ENCODE data around the gene SLC24A2. TPM values are rescaled to one million over a fixed set of nuclear protein-coding genes. Genes with fewer than 3 reads are reported as not detected.

SLC24A2 gene
- total RNA-seq, 2 experiments from 2014 or later = not detected

DNA sequence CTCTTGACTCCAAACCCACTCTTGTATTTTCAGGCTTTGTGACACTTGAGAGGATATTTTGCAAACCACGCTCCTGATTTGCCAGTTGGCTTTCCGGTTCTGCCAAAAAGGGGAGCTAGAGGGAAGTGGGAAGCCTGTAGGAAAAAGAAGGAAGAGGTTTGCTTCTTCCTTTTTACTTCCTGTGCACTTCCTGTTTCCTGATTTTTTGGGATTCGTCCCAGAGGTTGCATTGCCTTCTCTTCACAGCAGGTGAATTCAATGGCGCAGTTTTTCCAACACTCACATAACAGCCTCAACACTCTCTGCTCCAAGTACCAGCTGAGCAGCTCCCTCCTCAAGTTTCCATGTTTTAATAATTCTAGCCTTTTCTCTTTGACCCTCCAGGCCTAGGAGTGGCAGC is 47.7 kb downstream of the SLC24A2 start:
- DNase-seq = no peak
- no peaks in the 10 kb centered on the region for H3K4me1 Mint-ChIP-seq
- H3K9me3 Mint-ChIP-seq = no peaks in the 10 kb centered on the region
- H3K27ac Mint-ChIP-seq = no peak overlapping the region
- no peak overlapping the region for H3K4me3 Mint-ChIP-seq
- no peaks in the 10 kb centered on the region for H3K36me3 Mint-ChIP-seq (ENCODE audit: low read depth)
- H3K27me3 Mint-ChIP-seq = peaks cover 22% of the 10 kb centered on the region
- ChIA-PET POLR2A (no interaction called here), CTCF (no interaction called here)

Measured in activated CD4-positive, alpha-beta T cell treated with anti-CD3 and anti-CD28 coated beads, Interleukin-2, amount 10 ng/mL, durations not matched to agents 7 days and 5 days (primary cell).